Osteocyte (in vitro differentiated cells): ENCODE measurements around the gene CHST11. TPM values are rescaled to one million over a fixed set of nuclear protein-coding genes. Genes with fewer than 3 reads are reported as not detected.

ENCODE experiments used
- DNase-seq: peaks from one replicate; pipeline ENCODE4 v3.0.0; 2021; ENCODE audit warnings: mixed read lengths; ENCODE audit not compliant: unreplicated experiment; ENCODE audit errors: extremely low spot score
- H3K27ac Mint-ChIP-seq: one replicate; pipeline ENCODE4 v1.8.0; 2021; ENCODE audit warnings: mild to moderate bottlenecking, mixed read lengths; ENCODE audit not compliant: unreplicated experiment
- H3K27me3 Mint-ChIP-seq: one replicate; pipeline ENCODE4 v1.8.0; 2021; ENCODE audit warnings: mixed read lengths; ENCODE audit not compliant: unreplicated experiment
- H3K36me3 Mint-ChIP-seq: one replicate; pipeline ENCODE4 v1.8.0; 2021; ENCODE audit warnings: mixed read lengths; ENCODE audit not compliant: unreplicated experiment
- H3K4me1 Mint-ChIP-seq: one replicate; pipeline ENCODE4 v1.8.0; 2021; ENCODE audit warnings: mixed read lengths; ENCODE audit not compliant: unreplicated experiment
- H3K4me3 Mint-ChIP-seq: one replicate; pipeline ENCODE4 v1.8.0; 2021; ENCODE audit warnings: mild to moderate bottlenecking, moderate library complexity, mixed read lengths; ENCODE audit not compliant: unreplicated experiment
- H3K9me3 Mint-ChIP-seq: one replicate; pipeline ENCODE4 v1.8.0; 2021; ENCODE audit warnings: mixed read lengths; ENCODE audit not compliant: unreplicated experiment
- CTCF ChIP-seq: fragments of 200-600 bp; sonication (generic); IDR thresholded peaks from 2 replicates; pipeline ENCODE4 v1.5.0; 2021; ENCODE audit warnings: antibody characterized with exemption, mild to moderate bottlenecking, moderate library complexity
- total RNA-seq: library from RNA; stranded (reverse); gene quantifications from 2 replicates; pipeline ENCODE4 v1.2.1, GENCODE V29; 2021

The CHST11 gene
- total RNA-seq, 1 donor from 2014 or later: 7.5 TPM

GRCh38 chr12:104551313-104551931 lies 94.7 kb downstream of the CHST11 start:
- TF ChIP-seq CTCF: no peak
- H3K9me3 Mint-ChIP-seq: peaks cover 12% of the 10 kb centered on the region
- peaks cover 2% of the 10 kb centered on the region for H3K36me3 Mint-ChIP-seq
- H3K4me1 Mint-ChIP-seq: peaks cover 6% of the 10 kb centered on the region
- no peak overlapping the region for H3K4me3 Mint-ChIP-seq
- peaks cover 4% of the 10 kb centered on the region for H3K27me3 Mint-ChIP-seq
- no peak overlapping the region for H3K27ac Mint-ChIP-seq
- no peak for DNase-seq

GRCh38 chr12:104553421-104553820 lies 96.7 kb downstream of the CHST11 start:
- Mint-ChIP-seq H3K4me1 (peaks cover 6% of the 10 kb centered on the region), H3K9me3 (peaks cover 12% of the 10 kb centered on the region), H3K4me3 (no peak overlapping the region), H3K27ac (no peak overlapping the region), H3K27me3 (peaks cover 4% of the 10 kb centered on the region), H3K36me3 (peaks cover 2% of the 10 kb centered on the region)
- no peak for TF ChIP-seq CTCF
- no peak for DNase-seq

GRCh38 chr12:104555648-104556047 lies 98.9 kb downstream of the CHST11 start:
- Mint-ChIP-seq H3K27ac (no peak overlapping the region), H3K9me3 (peaks cover 12% of the 10 kb centered on the region), H3K36me3 (no peaks in the 10 kb centered on the region), H3K4me1 (no peaks in the 10 kb centered on the region), H3K27me3 (peaks cover 4% of the 10 kb centered on the region), H3K4me3 (no peak overlapping the region)
- no peak for TF ChIP-seq CTCF
- DNase-seq: no peak

DNA sequence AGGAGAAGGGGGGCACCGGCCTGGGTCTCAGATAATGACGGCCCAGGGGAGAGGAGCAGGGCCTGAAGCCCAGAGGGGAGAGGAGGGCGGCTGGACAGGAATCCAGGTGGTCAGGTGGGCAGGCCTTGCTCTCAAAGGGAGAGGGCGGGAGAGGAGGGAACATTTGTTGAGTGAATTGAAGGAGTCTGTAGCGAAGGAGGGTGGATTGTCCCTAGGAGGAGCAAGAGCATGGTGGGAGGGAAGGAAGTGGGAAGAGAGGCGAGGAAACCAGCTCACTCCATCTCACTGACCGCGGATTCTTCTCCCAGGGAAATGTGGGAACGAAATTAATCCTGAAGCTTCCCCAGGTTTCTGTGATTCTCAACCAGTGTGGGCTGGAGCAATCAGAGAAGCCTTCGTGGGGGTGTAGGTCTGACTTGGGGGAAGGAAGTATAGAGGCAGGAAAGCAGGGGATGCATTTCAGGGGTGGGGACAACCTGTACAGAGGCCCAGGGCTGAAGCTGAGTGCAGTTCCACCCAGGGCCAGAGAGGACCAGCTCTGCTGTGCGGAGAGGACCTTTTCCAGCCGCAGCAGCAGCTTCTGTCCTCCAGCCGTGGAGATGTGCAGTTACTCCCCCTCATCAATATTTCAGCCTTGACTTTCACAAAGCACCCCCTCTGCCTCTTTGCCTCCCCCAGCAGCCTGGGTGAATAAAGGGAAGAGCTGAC lies 100.9 kb downstream of the CHST11 start:
- no peaks in the 10 kb centered on the region for H3K4me1 Mint-ChIP-seq
- H3K4me3 Mint-ChIP-seq: no peak overlapping the region
- DNase-seq: no peak
- peaks cover 4% of the 10 kb centered on the region for H3K27me3 Mint-ChIP-seq
- peaks cover 12% of the 10 kb centered on the region for H3K9me3 Mint-ChIP-seq
- no peak for TF ChIP-seq CTCF
- no peaks in the 10 kb centered on the region for H3K36me3 Mint-ChIP-seq
- no peak overlapping the region for H3K27ac Mint-ChIP-seq

DNA sequence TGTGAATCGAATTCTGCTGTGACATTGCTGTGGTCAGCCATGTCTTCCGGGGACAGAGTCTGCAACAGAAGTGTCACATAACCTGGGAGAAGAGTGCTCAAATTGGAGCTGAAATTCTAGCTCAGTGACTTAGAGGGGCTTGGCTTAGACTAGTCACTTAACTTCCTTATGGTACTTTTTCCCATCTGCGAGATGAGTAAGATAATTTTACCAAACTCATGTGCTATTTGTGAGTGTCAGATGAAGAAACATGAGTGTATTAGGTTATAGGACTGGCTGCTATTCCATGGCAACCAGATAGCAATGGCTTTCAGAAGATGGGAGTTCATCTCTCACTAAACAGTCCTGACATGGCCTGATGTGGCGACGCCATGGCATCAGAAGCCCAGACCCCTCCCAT lies 104.1 kb downstream of the CHST11 start:
- Mint-ChIP-seq H3K27ac (no peak overlapping the region), H3K9me3 (no peaks in the 10 kb centered on the region), H3K27me3 (no peaks in the 10 kb centered on the region), H3K4me1 (no peaks in the 10 kb centered on the region), H3K4me3 (no peak overlapping the region), H3K36me3 (no peaks in the 10 kb centered on the region)
- no peak for TF ChIP-seq CTCF
- no peak for DNase-seq
